ELR (cell line): ENCODE measurements around the gene GNB5.
"Not testable (repeated sequence)": the region's sequence is repeated elsewhere in the genome, so short reads cannot be mapped to it uniquely, and the experiment has no call there.

Experiments used
- DNase-seq: peaks from one replicate; pipeline ENCODE4 v3.0.0-alpha.2; 2015; ENCODE audit warnings: low read depth

GNB5 gene

DNA sequence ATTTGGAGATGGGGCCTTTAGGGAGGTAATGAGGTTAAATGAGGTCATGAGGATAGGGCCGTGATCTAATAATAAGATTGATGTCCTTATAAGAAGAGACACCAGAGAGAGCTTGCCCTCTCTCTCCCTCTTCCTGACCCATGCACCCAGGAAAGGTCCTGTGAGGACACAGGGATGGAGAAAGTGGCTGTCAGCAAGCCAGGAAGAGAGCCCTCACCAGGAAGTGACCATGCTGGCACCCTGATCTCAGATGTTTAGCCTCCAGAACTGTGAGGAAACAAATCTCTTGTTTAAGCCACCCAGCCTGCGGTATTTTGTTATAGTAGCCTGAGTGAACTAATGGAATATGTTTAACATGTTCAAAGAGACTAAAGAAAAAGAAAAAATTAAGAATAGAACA, 15.3 kb upstream of the GNB5 start:
- no peak for DNase-seq

DNA sequence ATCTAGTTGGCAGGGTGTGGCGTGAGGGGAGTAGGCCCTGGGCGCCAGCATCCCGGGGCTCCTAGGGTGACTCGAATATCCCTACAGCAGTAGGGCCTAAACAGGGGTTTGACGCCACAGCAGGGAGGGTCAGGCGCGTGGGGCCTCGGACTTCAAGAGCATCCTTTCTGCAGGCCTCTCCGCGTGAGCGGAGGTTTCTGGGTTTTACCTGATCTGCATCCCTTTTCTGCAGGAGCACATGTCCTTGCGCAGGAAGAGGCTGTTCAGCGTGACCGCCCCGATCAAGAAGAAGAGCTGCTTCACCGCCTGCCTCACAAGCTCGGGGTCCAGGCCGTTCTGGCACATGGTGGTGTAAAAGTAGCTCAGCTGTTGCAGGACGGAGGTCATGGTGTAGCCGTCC, 13.5 kb upstream of the GNB5 start:
- DNase-seq, result no peak

DNA sequence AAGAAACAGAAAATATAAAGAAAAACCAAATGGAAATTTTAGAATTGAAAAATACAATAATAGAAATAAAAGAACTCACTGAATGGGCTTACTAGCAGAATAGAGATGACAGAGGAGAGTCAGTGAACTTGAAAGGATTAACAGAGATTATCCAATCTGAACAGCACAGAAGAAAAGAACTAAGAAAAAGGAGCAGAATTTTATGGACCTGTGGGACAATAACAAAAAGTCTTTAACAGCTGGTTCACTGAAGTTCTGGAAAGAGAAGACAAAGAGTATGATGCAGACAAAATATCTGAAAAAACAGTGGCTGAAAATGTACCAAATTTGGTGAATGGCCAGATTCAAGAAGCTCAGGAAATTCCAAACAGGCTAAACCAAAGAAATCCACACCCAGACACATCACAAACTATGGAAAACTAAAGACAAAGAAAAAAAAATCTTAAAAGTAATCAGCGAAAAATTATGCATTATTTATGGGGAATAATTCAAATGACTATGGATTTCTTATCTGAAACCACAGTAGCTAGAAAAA, 9.7 kb upstream of the GNB5 start:
- no peak for DNase-seq

DNA sequence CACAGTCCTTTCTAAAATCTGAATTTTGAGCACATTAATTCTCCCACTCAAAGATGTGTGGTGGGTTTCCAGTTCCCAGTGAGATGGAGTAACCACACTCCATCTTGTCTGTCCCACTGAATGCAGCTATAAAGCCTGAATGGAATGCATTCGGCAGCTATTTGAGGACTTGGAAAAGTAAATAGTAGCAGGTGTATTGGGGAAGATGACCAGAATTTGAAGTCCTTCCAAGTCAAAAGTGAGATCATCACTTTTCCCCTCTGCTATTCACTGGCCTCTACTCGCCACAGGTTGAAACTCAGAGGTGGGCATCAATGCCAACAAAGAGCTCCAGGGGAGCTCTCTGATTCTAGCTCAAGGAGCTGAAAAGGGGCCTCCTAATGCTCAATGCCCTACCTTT, 8.1 kb upstream of the GNB5 start:
- DNase-seq, result no peak

DNA sequence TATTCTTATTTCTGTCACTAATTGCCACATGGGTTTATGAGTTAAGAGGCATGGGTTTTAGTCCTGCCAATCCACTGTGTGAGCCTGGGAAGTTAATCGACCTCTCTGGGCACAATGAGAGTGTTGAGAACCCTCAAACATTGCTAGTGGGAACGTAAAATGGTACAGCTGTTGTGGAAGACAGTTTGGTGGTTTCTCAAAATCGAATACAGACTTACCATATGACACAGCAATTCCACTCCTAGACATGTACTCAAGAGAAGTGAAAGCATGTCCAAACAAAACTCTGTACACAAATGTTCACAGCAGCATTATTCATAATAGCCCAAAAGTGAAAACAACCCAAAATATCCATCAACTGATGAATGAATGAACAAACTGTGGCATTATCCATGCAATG, 5.7 kb upstream of the GNB5 start:
- DNase-seq, result no peak

DNA sequence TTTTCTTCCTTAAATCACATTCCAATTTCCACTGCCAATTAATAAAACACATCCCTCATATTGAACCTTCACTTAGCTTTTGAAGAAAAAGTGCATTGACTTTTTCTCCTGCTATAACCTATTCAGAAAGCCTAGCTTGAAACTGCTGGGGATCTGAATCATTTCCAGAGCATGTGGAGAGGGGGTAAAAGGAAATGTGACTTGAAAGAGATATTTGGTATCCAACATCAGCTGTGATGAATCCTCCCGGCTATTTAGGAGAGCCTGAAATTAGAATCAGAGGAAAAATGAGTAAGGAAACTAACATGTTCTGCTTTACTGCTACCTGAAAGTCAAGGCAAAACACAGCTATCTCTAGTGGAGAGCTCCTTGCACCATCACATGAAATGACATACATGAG, 2.6 kb upstream of the GNB5 start:
- DNase-seq, result peak; percentile 29

DNA sequence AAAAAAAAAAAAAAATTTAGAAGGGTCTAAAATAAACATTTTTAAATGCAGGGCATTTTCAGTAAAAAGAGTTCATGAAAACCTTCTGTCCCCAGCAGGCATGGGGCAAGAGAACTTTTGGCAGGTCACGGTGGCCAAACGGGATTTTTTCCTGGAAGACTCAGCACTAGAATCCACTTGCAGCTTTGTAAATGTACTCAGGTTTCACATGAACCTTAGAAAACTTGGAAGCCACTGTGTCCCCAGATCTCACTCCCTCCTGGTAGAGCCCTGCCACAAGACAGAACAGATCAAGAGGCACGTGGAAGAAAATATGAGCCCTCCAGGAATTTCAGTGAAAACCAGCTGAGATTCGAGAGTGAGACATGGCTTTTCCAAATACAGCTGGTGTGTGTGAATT, 2.1 kb upstream of the GNB5 start:
- no peak for DNase-seq

DNA sequence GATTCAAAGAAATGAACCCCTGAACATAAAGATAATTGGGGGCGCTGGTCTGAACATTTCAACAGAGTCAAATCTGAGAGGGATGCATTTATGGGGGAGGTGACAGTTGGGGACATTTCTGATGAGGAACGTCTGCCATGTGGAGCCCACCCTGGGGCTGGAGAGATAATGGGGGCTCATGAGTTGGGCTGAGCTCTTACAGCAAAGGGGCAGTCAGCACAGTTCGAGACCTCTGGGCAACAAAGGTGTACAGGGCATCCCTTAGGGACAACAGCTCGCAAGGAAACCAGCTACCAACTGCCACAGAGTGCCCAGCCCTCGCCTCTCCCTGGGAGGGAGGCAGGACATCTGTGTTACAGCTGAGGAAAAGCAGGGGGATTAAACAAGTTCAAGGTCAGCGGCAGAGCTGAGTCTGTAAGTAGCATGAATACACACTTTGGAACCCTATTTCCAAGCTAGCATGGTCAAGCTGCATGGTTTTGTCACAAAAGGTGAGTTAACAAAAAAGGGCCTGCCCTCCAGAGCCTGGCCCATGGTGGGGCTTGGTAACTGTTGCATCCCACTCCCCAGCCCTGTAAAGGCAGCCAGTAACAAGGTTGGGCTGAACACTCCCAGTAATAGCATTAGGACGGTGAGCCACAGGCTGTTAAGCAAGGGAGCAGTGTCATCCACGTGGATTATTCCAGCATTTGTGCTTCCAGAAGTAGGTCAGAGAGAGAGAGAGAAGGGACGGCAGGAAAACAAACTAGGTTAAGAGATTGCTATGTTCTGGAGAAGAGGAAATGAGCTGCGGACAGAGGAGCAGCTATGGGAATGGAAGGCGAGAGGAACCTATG, 4.3 kb downstream of the GNB5 start:
- no peak for DNase-seq

DNA sequence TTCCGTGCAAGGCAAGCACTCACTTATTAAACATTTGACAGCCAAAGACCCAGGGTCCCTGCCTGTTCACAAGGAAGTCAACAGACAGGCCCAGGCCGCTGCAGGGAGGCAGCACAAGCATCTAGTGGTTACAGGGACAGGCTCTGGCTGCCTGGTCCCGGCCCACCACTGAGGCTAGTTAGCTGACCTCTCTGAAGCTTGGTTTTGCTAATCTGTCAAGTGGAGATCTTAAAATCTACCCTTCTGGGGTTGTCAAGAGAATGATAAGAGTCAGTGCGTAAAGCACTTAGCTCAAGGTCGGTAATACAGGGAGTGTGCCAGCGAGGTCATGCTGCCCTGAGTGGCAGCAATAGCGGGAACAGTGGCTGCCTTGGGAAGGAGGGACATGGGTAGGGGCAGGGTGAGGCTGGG, 6.0 kb downstream of the GNB5 start:
- no peak for DNase-seq

DNA sequence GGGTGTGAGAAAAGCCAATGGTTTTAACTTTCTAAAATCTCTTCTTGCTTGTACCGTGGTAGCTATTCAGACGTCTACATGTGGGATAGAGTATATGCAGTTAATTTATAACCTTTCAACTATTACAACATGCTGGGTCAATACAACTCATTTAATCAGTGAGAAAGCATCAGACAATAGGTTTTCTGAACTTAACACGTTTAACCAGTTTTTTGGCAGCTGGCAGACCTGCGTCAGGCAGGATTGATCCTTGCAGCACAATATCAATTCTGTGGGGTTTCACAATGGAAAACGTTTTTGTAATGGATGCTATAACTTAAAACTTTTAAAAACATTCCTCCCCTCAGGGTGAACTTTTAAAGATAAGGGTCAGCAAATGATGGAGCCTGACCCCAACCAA, 6.5 kb downstream of the GNB5 start:
- DNase-seq, result no peak

DNA sequence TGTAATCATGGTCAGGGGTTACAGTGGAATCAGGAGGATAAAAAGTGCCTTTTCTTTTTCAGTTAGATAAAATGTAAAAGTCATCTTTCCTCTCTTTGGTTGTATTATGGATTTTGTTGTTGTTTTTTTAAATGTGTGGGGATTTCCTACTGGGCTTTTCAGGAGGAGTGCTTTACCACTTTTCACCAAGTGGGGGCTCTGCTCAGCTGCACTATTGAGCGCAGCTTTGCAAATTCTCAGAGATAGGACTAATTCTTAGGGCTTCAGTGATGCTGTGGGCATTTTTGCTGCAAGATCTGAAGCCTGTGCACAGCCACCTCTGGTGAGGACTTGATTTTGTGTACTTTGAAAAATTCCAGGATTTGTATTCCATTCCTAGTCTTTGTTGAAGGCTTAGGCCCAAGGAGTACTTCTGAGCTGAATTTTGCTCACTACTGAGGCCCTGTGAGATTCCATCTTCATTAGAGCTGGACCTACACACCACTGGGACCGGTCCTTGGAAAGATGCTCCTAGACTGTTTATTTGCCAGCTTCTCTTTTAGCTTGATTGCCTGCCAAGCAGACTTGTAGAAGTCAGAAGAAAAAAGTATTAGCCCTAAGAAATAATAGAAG, 7.5 kb downstream of the GNB5 start:
- DNase-seq, result peak; percentile 47

DNA sequence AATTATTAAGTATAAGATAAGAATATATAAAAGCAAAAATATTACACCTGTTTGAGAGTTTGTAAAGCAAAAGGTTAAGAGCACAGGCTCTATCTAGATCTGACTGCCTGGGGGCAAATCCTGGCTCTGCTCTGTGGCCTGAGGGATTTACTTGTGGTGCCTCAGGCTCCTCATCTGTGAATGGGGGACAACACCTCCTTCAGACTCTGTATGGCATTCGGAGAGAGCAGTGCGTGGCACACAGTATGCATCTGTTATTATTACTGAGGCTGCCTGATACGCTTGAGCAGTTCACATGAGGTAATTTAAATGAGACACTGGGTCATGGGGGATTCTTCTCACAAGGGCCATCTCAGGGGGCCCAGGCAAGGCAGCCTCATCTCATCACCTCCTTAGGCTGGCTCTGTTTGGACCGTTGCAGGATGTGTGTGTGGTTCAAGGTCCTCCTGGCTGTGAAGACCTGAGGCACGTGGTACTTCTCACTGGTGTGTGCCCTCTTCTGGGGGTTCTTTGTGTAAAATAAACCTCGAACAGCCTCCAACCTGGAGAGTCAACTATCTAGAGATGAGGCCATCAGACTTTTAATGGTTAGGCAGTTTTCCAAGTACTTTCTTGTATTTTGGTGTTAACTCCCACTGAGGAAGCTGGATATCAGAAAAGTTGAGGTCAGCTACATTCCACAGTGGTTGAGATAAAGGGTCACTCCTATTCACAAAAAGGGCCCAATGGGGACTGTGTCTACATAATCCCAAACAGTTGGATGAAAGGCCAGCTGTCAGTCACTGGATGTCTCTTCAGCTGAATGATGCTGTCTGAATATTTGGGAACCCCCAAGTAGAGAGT, 9.0 kb downstream of the GNB5 start:
- no peak for DNase-seq

DNA sequence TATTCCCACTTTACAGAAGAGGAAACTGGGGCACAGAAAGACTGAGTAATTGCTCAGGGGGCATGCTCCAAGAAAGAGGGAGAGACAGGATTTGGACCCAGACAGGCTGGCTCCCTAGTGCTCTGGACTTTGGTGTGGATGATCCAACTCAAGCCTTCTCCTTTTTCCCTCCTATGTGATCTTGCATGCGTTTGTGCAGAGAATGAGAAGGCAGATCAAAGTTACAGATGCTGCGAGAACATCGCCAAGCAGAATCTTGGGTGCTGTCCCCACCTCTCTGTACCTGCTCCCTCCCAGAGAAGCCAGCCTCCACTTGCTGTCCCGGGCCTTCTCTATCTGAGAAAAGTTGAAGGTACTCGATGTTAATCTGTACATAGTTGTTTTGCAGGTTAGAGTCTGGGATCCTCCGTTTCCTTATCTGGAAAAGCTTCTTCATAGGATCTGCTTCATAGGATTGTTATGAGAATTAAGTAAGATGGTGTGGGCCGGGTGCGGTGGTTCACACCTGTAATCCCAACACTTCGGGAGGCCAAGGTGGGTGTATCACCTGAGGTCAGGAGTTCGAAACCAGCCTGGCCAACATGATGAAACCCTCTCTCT, 10.2 kb downstream of the GNB5 start:
- no peak for DNase-seq

DNA sequence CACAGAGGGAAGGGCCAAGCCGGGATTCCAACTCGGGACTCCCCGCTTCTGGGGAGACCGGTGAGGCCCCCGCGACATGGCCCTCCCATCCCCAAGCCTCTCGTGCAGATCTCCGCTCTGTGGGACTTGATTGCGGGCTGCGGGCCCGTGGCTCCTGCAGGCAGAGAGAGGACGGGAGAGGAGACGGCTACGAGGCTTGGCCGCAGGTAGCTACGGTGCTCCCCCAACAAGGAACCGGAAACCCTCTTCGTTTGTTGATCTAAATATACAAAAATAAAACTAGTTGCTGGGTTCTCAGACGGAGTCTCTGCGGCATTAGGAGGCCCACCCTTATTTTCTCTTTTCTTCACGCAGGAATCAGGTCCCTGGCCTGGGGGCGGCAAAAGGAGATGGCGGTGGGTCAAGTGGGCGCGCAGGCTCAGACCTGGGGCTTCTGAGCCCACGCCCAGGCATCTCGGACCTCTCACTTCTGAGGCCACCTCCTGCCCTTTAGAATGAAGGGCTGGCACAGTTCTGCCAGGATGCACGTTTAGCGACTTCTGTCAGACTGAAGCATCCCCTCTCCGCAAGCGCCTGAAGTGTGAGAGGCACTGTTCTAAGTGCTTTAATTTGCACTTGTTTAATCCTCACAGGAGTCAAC, 10.9 kb downstream of the GNB5 start:
- no peak for DNase-seq

DNA sequence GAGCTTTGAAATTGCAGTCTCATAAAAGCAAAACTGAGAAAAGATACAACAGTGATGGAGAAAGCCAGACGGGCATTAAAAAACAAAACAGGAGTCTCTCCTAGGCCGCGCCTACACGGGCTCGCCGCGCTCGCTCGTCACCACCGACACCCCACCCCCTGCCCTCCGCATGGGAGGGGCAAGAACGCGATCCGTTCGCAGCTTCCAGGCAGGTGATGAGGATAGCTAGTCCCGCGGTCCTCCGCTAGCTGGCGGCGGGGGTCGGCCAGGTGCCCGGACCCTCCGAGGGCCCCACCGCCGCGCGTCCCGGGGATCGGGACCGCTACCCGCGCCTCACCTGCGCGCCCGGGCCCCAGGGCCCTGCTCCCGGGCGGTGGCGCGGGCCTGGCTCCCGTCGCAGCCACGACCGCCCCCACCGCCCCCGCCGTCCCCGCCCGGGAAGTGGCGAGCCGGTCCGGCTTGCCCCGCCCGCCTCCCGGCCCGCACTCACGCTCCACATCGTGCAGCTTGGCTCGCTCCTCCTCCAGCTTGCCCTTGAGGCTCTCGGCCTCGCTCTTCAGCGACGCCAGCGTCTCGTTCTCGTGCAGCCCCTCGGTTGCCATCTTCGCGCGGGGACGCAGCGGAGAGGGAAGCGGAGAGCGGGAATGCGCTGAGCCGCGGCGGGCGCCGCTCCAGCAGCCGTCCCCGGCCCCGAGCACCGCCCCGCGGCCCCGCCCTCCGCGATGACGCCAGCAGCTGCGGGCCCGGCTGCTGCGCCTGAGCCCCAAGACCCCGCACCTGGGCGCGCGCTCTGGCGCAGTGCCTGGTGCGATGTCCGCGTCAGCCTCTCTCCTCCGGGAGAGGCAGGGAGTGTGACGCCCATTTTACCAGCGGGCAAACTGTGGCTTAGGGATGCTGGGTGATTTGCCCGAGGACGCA, 11.7 kb downstream of the GNB5 start:
- peak; percentile 87 for DNase-seq

DNA sequence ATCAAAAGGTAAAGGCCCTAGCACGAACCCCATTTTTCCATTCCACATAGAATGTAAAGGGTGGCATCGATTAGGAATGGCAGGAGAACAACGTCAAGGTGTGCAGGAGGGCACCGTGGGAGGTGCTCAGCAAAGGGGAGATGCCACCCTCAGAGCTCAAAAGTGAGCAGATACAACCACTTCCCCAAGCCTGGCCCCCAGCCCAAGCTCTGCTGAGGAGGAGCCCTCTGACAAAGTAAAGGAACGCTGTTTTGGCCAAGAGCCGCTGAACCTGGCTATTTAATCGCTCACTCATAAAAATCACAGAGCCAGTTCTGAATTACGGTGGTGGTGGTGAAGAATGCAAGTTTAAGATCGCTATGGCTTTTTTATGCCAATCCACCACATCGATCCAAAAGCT, 12.4 kb downstream of the GNB5 start:
- peak; percentile 6 for DNase-seq

DNA sequence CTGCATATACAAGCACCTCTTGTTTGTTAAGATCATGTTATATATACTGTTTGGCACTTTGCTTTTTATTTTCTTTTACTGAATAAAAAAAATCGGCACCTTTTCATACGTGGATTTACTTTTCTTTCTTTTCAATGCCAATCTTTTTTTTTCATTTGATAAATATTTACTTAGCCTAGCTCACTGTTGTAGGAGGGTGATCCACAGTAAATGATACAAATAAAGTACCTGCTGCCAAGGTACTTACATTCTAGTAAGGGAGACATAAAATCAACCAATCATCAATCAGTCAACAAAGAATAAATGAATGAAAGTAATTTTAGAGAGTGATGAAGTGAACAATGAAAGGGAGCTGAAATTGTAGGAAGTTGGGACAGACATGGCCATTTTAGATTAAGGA, 18.3 kb downstream of the GNB5 start:
- no peak for DNase-seq

DNA sequence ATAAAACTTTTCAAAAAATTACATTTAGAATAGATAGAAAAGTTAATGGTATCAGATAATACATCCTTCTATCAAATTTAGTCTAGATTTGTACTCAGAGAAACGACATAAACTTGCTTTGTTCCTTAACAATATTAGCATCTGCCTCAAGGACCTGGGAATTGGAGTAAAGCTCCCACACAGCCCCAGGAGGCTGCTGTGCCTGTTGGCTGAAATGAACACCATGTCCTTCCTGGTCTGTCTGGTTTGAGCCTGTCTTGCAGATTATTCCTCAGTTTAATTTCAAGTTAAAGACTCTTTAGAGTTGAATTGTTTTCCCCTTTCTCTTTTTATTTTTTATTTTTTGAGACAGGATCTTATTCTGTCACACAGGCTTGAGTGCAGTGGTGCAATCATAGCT, 19.4 kb downstream of the GNB5 start:
- DNase-seq, result no peak

DNA sequence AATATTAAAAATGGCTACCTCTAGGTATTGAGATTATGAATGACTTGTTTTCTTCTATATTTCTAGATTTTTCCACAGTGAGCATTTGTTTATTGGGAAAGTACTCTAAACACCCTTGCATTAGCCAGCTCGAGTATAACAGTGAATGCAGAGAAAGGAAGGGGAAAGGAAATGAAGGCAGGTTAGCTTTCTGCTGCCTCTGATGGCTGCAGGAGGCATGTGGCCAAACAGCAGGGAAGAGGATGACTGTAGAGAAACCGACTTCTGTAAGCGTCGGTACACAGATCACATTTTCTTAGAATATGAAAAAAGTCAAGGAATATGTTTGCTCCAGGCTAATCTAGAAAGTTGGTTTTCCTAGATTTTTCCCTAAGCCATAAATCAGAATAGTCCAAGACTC, 19.8 kb downstream of the GNB5 start:
- no peak for DNase-seq

DNA sequence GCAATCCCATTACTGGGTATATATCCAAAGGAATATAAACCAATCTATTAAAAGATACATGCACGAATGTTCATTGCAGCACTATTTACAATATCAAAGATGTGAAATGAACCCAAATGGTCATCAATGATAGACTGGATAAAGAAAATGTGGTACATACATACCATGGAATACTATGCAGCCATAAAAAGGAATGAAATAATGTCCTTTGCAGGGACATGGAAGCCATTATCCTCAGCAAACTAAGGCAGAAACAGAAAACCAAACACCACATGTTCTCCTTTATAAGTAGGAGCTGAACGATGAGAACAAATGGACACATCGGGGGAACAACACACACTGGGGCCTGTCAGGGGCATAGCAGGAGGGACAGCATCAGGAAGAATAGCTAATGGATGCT, 21.0 kb downstream of the GNB5 start:
- DNase-seq, result not testable (repeated sequence)
